Choroid plexus epithelial cell (primary cell): ENCODE results near the gene CPSF4L.

Source experiments
- DNase-seq: peaks from one replicate; pipeline ENCODE4 v3.0.0-alpha.2; 2010; ENCODE audit warnings: low read depth
- H3K4me3 ChIP-seq: 2 replicates; pipeline ENCODE4 v1.5.1; 2011; ENCODE audit warnings: low read depth, mild to moderate bottlenecking, control low read depth, low read length, moderate library complexity
- TF ChIP-seq, protein P1 (sequence below): conservative IDR thresholded peaks from 2 replicates; pipeline ENCODE4 v1.5.1; 2011; ENCODE audit warnings: low read depth, mild to moderate bottlenecking, control low read depth, inconsistent platforms, low read length, moderate library complexity

Gene CPSF4L

DNA sequence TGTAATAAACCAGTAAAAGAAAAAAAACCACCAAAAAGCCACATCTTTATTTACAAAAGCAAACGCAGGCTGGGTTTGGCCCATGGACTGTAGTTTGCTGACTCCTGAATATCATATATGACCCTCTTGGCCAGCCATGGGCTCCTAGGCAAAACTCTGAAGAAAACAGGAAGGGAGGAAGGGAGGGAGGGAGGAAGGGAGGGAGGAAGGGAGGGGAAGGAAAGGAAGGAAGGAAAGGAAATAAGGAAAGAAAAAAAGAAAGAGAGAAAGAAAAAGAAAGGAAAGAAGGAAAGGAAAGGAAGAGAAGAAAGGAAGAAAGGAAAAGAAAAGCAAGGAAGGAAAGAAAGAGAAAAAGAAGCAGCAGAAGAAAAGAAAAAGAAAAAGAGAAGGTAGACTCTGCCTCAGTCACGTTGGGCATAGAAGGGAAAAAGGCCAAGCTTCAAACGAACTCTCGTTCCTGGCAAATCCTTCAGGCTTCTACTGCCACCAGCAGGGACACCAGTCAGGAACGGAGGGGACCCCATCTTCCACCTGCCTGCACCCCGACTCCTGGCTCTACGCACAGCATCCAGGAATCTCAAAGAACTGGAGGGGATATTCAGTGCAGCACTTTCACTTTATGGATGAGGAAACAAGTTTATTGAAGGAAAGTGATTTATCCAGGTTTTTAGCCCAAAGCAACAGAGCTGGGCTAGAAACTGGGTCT lies 28.0 kb upstream of the CPSF4L start:
- TF ChIP-seq, protein P1, sequence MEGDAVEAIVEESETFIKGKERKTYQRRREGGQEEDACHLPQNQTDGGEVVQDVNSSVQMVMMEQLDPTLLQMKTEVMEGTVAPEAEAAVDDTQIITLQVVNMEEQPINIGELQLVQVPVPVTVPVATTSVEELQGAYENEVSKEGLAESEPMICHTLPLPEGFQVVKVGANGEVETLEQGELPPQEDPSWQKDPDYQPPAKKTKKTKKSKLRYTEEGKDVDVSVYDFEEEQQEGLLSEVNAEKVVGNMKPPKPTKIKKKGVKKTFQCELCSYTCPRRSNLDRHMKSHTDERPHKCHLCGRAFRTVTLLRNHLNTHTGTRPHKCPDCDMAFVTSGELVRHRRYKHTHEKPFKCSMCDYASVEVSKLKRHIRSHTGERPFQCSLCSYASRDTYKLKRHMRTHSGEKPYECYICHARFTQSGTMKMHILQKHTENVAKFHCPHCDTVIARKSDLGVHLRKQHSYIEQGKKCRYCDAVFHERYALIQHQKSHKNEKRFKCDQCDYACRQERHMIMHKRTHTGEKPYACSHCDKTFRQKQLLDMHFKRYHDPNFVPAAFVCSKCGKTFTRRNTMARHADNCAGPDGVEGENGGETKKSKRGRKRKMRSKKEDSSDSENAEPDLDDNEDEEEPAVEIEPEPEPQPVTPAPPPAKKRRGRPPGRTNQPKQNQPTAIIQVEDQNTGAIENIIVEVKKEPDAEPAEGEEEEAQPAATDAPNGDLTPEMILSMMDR = no peak
- no peak overlapping the region for H3K4me3 ChIP-seq
- no peak for DNase-seq

GRCh38 chr17:73288534-73289302 lies 27.0 kb upstream of the CPSF4L start:
- no peak overlapping the region for H3K4me3 ChIP-seq
- DNase-seq = no peak
- TF ChIP-seq, protein P1 = no peak

GRCh38 chr17:73286863-73287296 lies 25.2 kb upstream of the CPSF4L start:
- TF ChIP-seq, protein P1 = no peak
- H3K4me3 ChIP-seq = no peak overlapping the region
- peak; percentile 73 for DNase-seq

- TF ChIP-seq, protein P1 = no peak
- no peak overlapping the region for H3K4me3 ChIP-seq
- DNase-seq = no peak
Measured at GRCh38 chr17:73285916-73286862, 24.5 kb upstream of the CPSF4L start.

- TF ChIP-seq, protein P1 = no peak
Measured at GRCh38 chr17:73285603-73285908, 23.9 kb upstream of the CPSF4L start.

GRCh38 chr17:73284906-73285602 lies 23.4 kb upstream of the CPSF4L start:
- TF ChIP-seq, protein P1 = no peak
- H3K4me3 ChIP-seq = no peak overlapping the region
- DNase-seq = no peak

More at GRCh38 chr17:73285603-73285908, 23.9 kb upstream of the CPSF4L start:
- no peak for DNase-seq
- H3K4me3 ChIP-seq = no peak overlapping the region
